T-helper 2 cell treated with Interferon-gamma antibody and Interleukin-4, amounts not matched to agents 100 ng/mL and 5 ng/mL, for 36 hours (primary cell): Measurements from ENCODE around the gene TPCN2. TPM values are rescaled to one million over a fixed set of nuclear protein-coding genes. Genes with fewer than 3 reads are reported as not detected.
"Not testable (repeated sequence)": the region's sequence is repeated elsewhere in the genome, so short reads cannot be mapped to it uniquely, and the experiment has no call there.

Source experiments
- intact Hi-C: fragments of 100-400 bp; cut with micrococcal nuclease; formaldehyde crosslinking; loops from one replicate; pipeline ENCODE4 v1.15.1; 2023
- total RNA-seq: library from RNA; stranded (reverse); gene quantifications from 2 replicates; pipeline ENCODE4 v1.2.3, GENCODE V29; 2022

TPCN2 gene
- total RNA-seq, 1 donor from 2014 or later = 23.3 TPM

- intact Hi-C loops = no loop called here
These were observed 93.0 kb downstream of the TPCN2 start for GRCh38 chr11:69141742-69142141.

GRCh38 chr11:69142895-69143294, 94.2 kb downstream of the TPCN2 start:
- intact Hi-C loops = no loop called here

GRCh38 chr11:69144316-69145049, 95.8 kb downstream of the TPCN2 start:
- intact Hi-C loops = no loop called here

- intact Hi-C loops = no loop called here
These were observed 96.3 kb downstream of the TPCN2 start for GRCh38 chr11:69145050-69145380.

- intact Hi-C loops = no loop called here
These were observed 99.6 kb downstream of the TPCN2 start for GRCh38 chr11:69148377-69148762.

GRCh38 chr11:69148806-69149205, 100.1 kb downstream of the TPCN2 start:
- intact Hi-C loops = no loop called here

GRCh38 chr11:69149338-69150045, 100.8 kb downstream of the TPCN2 start:
- intact Hi-C loops = not testable (repeated sequence)

GRCh38 chr11:69150175-69150574, 101.4 kb downstream of the TPCN2 start:
- intact Hi-C loops = no loop called here

- intact Hi-C loops = no loop called here
These were observed 103.1 kb downstream of the TPCN2 start for GRCh38 chr11:69151836-69152235.

GRCh38 chr11:69152733-69153421, 104.1 kb downstream of the TPCN2 start:
- intact Hi-C loops = no loop called here

GRCh38 chr11:69153661-69154060, 104.9 kb downstream of the TPCN2 start:
- intact Hi-C loops = no loop called here

GRCh38 chr11:69154211-69154913, 105.6 kb downstream of the TPCN2 start:
- intact Hi-C loops = no loop called here

GRCh38 chr11:69154938-69155301, 106.2 kb downstream of the TPCN2 start:
- intact Hi-C loops = no loop called here

- intact Hi-C loops = no loop called here
These were observed 106.8 kb downstream of the TPCN2 start, which contains the start of gene SMIM38 for GRCh38 chr11:69155302-69156234. Gene SMIM38, plus strand, starts transcription at chr11:69155935. Its CDS starts 1,912 bp downstream, at chr11:69157847.

- intact Hi-C loops = no loop called here
These were observed 107.5 kb downstream of the TPCN2 start for GRCh38 chr11:69156235-69156639.

- intact Hi-C loops = no loop called here
These were observed 108.0 kb downstream of the TPCN2 start for GRCh38 chr11:69156673-69157155.

- intact Hi-C loops = no loop called here
These were observed 108.6 kb downstream of the TPCN2 start for GRCh38 chr11:69157156-69157821.

- intact Hi-C loops = no loop called here
These were observed 109.1 kb downstream of the TPCN2 start for GRCh38 chr11:69157822-69158231.

- intact Hi-C loops = no loop called here
These were observed 109.8 kb downstream of the TPCN2 start for GRCh38 chr11:69158301-69159149.
